NCI-H748 treated with DMSO at 0.1 percent for 48 hours (cell line): ENCODE data around the gene ECHS1.
"Not testable (repeated sequence)": the region's sequence is repeated elsewhere in the genome, so short reads cannot be mapped to it uniquely, and the experiment has no call there.

Source experiments
- DNase-seq: peaks from one replicate; lab custom pipeline; 2025; lab: John Stamatoyannopoulos, UW

ECHS1 gene

DNA sequence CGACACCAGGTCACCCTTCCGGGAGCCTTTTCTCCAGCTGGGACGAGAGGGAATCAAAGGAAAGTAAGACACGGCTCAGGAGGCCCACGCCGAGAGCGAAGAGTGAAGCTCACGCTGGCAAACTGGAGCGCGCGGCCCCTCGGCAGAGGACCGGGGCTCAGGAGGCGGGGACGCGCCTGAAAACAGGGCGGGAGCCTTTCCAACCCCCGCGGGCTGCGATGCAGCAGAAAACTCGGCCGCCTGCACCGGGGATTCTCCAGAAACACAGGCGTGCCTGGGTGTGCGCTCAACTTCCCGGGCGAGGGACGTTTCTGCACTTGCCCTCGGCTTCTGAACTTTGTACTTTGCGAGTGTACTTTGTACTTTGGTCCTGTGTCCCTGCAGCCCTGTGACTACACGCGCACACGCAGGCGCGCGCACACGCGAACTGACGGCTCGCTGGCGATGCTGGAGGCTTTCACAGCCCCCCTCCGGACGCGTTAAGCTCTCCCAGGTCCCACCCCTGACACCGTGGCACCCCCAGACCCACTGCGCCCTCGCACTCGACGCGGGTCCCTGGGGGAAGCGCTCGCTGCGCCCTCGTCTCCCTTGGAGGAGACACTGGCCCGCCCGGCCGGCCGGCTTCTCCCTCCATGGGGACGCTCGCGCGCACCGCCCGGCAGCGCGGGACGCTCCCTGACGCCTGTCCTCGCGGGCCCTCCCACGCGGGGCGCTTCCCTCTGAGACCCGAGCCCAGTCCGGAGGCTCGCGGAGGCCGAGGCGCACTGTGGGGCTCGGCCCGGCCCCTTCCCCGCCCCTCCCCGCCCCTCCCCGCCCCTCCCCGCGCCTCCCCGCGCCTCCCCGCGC lies 5.3 kb upstream of the ECHS1 start:
- no peak for DNase-seq

DNA sequence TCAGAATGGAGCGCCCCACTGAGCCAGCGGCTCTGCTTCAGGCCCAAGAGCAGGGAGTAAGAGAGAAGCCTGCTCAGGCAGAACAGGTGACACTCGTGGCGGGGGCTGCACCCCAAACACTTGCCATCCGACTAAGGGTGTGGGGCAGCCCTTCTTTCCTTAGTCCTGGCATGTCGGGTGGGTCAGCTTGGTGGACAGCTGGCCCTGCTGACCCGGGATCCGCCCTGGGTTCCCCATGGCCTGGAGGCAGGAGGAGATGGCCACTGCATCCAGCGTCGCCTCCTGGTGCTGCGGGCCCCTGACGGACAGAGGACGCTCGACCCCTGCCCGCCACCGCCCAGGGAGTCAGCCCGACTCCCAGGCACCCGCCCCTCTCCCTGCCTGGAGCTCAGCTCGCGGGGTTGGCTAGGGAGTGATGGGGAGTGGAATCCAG lies 4.7 kb upstream of the ECHS1 start:
- DNase-seq, result no peak

DNA sequence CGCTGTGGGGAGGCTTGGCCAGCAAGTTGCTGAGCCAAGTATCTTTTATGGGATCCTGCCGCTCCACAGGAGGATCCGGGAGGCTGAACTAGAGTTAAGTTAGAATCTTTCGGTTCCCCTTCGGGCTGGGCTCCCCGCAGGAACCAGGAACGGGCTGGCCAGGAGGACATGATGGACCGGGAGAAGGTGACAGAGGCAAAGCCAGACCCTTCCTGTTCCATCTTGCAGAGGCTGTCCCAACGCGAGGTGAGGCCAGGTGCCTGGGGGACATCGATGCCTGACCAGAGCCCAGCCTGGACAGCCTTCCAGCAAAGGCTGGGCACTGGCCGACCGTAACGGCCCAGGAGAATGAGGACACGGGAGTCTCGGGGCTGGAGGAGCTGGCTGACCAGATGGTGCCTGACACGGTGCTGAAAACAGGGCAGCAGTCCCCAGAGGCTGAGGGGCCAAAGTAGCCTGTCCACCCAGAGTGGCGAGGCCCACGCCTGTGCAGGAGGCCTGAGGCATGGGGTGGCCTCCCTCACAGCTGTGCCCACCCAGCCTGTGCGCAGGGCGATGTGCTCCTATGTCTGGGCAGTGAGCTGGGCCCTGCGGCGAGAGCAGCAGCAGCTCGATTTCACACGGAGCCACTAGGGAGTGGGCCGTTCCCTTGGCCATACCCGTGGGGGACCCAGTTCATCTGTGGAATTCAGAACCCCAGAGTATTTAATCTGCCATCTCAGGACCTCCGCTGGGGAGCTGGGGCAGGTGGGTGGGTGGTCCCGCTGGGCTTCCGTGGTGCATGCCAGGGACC lies 4.1 kb upstream of the ECHS1 start:
- no peak for DNase-seq

DNA sequence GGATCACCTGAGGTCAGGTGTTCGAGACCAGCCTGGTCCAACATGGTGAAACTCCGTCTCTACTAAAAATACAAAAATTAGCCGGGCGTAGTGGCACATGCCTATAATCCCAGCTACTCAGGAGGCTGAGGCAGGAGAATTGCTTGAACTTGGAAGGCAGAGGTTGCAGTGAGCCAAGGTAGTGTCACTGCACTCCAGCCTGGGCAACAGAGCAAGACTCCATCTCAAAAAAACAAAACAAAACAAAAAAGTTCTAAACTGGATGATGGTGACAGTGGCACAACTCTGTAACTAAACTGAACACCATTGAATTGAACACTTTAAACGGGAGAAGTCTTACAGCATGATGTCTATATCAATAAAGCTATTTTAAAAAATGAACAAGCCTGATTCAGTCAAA lies 3.0 kb upstream of the ECHS1 start:
- DNase-seq, result not testable (repeated sequence)

DNA sequence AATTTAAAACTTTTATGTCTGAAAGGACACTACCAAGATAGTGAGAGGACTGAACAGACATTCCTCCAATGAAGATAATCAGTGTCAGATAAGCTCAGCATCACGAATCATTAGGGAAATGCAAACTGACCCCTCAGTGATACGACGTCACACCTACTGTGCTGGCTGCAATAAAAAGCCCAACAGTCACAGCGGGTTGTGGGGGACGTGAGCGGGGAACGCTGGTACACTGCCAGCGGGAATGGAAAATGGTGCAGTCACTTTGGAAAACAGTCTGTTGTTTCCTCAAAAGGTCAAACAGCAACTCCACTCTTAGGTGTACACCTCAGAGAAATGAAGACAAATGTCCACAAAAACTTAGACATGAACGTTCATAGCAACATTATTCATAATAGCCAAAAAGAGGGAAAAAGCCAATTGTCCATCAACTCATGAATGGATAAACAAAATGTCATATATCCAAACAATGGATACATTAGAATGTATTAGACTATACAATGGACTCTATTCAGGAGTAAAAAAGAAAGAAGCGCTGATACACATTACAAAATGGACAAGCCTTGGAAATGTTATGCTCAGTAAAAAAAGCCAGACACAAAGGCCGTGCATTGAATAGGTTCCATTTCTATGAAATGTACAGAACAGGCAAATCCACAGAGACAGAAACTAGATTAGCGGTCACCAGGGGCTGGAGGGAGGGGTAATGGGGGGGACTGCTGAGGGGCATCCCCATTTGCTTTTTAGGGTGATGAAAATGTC lies 2.4 kb upstream of the ECHS1 start:
- DNase-seq, result no peak

DNA sequence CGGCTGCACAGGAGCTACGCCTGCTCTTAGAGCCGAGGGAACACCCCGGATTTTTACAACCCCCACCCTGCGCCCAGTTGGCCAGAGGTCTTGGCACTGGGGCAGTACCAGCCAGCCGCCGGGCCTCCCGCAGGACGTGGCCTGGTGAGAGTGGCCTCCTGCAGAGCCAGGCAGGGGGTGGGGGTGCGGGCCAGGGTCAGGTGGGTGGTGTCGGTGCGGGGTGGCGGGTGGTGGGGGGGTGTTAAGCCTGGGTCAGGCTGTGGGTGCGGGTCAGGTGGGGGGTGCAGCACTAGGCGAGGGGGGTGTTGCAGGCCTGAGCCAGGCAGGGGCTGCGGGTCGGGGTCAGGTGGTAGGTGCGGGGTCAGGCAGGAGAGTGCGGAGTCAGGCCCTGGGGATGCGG lies 647 bp downstream of the ECHS1 start:
- DNase-seq, result no peak

DNA sequence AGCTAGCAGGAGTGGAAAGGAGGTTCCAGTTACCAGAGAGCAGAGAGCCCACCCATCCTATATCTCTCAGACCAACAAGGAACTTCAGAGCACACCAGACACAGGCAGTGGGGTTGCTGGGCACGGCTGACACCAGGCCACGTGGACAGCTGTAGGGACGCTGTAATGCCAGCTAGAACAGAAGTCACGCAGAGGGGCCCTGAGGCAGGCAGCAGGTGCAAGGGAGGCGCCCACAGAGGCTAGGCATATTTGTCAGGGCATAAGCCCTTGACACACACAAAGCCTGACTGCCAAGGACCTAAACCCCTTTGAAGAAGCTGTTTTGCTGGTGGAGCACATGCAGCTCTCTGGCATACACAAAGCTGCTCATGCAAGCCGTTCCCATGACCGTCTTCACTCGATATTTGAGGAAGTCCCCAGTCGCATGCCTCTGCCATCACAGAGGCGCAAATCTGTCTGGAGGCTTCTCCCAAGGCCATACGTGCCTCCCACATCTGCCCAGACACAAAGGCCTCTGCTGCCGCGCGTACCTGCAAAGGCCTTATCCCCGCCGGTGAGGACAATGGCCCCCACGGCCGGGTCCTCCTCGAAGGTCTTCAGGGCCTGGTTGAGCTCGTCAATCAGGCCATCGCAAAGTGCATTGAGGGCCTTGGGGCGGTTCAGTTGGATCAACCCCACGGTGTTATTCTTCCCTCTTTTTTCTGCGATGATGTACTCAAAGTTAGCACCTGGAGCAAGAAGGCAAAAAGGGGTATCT lies 2.9 kb downstream of the ECHS1 start:
- DNase-seq, result no peak

DNA sequence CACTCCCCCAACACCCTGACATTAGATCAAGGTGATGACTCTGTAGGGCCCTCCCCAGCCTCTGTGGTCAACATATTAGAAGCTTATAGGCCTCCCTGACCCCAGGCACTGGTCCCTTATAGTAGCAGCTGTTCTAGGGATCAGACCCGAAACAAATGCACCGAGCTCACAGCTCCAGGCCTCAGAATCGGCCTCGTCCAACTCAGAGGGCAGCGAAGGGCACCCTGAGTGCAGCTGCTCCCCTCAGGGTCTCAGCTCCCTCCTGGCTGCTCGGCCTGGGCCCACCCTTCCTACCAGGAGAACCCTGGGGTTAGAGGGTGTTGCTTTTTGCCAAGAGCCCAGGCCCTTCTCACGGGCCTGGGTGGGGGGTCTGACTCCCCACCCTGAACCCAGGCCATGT lies 5.0 kb downstream of the ECHS1 start:
- no peak for DNase-seq

DNA sequence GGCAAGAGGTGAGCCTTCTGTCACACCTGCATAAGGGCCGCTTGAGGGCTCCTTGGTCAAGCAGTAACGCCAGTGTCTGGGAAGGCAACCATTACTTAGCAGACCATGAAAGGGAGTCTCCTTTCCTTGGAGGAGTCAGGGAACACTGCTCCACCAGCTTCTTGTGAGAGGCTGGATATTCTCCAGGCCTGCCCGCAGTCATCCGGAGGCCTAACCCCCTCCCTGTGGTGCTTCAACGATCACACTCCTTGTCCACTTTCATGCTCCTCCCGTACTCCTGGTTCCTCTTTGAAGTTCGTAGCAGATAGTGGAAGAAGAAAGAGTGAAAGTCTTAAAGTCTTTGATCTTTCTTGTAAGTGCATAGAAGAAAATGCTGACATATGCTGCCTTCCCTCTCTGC lies 5.7 kb downstream of the ECHS1 start:
- DNase-seq, result not testable (repeated sequence)

DNA sequence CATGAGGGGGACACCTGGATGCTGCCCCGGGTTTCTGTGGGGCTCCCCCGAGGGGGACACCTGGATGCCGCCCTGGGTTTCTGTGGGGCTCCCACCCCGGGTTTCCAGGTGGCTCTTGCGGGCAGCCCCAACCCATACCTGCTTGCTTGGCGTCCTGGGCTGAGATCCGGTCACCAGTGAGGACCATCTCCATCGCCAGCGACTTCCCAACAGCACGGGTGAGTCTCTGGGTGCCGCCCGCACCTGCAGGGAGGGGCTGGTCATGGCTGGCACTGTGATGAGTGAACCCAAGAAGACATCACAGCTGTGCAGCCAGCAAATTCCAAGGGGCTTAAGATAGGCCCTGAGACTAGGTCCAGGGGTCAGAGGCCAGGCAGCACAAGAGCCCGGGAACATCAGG lies 6.4 kb downstream of the ECHS1 start:
- no peak for DNase-seq

DNA sequence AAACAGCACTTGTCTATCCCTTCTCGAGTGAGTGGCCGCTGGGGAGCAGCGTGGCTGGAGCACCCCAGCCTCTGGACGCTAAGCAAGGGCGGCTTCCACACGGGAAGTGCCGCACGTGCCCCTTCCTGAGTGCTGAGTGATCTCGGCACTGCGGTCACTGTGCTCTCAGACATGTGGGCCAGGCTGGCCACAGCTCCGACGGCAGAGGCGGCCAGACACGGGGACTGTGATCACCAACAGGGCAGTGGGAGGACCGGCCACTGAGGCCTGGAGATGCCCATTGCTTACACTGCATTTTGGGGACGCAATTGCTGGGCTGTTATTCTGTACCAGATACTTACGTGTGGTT lies 7.0 kb downstream of the ECHS1 start:
- DNase-seq, result no peak

DNA sequence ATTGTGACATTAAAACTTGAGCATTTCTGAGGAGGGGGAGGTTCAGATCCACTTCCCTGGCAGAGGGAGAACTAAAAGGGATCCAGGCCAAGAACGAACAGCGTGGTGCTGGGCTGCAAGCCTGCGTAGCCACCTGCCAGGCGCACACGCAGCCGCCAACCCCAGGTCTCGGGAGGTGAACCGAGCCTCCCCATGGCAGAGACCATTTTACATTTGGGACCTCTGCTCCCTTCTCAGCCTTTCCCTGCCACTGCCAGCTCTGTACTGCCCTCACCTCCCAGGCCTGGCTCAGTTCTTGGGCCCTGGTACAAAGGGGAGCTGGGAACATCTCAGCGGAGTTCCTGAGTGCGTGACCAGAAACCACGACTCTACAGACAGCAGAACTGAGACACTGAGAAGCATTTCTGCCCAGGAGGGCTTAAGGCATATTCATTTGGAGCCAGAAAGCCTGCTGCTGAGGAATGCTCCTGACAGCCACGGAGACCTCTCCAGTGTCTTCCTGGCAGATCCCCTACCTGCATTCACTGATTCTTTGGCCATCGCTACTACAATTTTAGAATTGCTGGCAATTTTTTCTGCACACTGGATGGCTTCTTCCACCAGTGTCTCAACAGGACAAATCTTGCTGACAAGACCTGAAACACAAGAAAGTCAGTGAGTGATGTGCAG lies 7.6 kb downstream of the ECHS1 start:
- DNase-seq, result no peak

DNA sequence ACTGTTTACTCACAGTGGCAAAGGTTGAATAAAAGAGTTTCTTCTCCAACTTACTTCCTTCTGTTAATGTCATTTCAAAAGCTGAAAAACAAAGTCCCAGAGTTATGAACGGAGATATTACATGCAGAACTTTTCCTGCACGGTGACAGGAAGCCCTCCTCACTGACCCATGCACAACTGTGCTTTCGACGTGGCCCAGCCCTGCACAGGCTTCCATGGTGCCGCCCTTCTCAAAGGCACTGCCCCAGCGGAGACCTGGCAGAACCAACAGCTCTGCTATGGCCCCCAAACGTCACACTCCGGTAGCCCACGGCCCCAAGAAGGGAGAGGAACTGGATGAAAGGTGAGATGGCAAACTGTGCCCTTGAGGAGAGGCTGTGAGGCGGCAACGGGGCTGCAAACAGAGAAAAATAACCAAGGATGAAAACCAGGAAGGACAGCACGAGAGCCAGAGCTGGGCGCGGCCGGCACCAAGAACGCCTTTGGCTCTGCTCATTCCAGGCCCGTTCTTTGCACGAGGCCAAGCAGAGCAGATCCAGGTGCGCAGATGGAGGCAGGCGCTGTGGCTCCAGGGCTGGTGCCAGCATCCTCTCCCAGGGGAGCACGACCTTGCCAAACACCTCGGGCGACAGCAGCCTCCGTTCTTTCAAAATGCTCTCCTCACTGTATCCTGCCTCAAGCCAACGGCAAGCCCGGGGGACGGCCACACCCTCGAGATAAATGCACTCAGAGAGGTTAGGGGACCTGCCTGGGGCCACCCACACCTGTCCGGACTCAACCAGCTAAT lies 8.3 kb downstream of the ECHS1 start:
- DNase-seq, result no peak

DNA sequence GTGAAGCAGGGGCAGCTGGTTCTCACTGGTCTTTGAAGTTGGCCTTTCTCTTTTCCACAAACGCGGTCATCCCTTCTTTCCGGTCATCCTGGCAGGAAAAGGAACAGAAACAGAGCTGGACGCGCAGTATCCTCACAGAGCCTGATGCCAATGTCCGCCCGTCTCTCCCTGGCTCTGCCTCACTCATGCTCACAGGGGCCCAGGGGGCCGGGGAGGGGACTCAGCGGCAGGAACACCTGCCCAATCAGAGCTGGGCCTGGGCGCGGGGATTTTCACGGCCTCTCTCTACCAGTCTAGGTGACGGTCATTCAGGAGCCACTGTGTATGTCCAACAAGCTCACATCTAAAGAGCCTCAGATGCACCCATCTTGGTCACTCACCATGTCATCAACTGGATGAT lies 10.3 kb downstream of the ECHS1 start:
- no peak for DNase-seq

DNA sequence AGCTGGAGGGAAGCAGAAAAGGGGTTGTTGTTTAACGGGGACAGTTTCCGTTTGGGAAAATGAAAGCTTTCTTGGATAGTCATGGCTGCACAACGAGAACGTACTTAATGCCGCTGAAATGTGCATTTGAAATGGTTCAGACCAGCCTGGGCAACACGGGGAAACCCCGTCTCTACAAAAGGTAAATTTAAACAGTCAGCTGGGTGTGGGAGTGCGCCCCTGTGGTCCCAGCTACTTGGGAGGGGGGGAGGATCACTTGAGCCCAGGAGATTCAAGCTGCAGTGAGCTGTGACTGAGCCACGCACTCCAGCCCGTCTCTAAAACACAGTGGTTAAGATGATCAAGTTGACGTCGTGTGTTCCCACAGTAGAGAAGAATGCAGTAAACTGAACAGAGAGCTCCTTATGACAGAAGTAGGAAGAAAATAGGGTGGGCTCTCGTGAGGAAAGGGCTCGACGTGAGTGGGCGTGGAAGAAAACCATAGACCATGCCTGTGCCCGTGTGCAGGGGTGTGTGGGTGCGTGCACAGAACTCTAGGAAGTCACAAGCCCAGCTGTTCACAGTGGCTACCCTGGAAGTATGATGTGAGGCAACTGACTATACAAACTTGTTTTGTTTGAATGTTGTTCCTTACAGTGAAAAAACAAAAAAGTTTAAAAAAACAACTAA lies 11.2 kb downstream of the ECHS1 start:
- DNase-seq, result no peak

DNA sequence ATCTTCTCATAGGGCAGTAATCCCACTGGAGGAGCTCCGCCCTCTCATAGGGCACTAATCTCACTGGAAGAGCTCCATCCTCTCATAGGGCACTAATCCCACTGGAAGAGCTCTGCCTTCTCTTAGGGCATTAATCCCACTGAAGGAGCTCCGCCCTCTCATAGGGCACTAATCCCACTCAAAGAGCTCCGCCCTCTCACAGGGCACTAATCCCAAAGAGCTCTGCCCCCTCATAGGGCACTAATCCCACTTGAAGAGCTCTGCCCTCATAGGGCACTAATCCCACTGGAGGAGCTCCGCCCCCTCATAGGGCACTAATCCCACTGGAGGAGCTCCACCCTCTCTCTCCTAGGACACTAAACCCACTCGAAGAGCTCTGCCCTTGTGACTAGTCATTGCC lies 11.9 kb downstream of the ECHS1 start:
- DNase-seq, result no peak

DNA sequence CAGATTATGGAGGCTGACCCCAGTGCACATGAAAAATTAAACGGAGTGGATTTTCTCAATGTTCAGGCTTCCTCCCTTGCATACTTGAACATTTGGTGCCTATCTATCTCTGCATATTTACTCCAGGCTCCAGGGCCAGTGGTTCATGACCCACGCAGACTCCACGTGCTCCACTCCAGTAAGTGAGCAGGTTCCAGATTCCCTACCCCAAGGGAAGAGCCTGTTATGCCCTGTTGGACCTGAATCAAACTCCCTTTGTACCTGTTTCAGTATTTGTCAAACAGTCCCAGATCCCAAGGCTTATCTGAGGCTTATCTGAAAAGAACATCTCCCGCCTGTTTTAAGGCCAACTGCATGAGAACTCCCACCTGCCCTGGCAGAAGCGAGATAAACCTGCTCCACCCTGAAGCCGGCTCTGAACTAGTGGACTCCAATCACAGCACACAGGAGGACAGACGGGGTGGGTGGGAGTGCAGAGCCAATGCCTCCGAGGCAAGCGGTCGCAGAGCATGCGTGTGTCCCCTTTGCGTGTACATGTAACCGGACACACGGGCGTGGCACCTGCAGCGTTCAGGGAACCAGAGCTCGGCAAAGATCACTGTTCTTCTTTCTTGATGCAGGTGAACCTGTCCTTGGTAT lies 13.1 kb downstream of the ECHS1 start:
- no peak for DNase-seq

DNA sequence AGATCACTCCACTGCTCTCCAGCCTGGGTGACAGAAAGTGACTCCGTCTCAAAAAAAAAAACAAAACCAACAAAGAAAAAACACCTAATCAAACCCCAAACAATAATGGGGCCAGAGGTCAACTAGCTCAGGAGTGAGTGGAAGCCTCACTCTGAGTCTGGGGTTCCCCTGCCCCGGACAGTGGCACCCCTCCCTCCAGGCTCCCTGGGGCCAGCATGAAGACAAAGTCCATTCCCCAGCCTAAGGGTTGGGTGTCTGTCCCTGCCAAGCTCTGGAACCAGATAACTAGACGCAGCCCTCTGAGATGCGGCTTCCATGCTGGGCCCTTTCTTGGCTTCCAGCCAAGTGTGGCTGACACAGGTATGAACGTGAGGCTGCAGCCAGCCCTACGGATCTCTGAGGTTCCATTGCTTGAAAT lies 13.6 kb downstream of the ECHS1 start:
- peak; percentile 18 for DNase-seq

DNA sequence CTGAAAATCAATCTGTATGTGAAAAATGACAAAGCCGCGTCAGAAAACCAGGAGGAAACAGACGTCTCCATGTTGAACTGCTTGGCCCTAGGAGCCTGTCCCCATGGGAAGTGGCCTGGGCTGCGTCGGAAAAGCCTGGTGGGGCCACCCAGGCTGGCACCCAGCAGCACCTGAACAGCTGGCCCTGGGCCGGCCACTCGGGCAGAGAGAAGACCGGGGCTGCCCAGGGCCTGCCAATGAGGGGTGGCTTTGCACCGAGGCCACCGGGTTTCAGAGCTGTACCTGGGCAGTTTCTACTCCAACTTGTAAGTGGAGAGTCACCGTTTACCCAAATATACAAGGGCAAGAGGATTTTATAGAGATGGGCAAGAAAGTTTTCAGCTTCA lies 14.2 kb downstream of the ECHS1 start:
- no peak for DNase-seq
